GM12878 (cell line): Measurements from ENCODE around the gene ABCC1. TPM values are rescaled to one million over a fixed set of nuclear protein-coding genes. Genes with fewer than 3 reads are reported as not detected.

Source experiments
- ATAC-seq: fragments of 200-7000 bp; cut with Tn5 transposase; 3 replicates; pipeline ENCODE4 v1.9.1; 2020; ENCODE audit warnings: mild to moderate bottlenecking, moderate library complexity
- BruUV-seq: library from RNA; stranded (reverse); fragments of 400-500 nt; replicated peaks from 2 replicates; lab custom pipeline; 2021; lab: Mats Ljungman, UMichigan
- CTCF ChIA-PET: fragments of 300-600 bp; sonication (Branson Sonifier 250); formaldehyde crosslinking; extraction: SDS; loops from one replicate; lab custom pipeline; 2021; ENCODE audit warnings: inconsistent platforms; lab: Yijun Ruan, JAX
- POLR2A ChIA-PET: fragments of 350-600 bp; formaldehyde crosslinking; extraction: SDS; loops from one replicate; lab custom pipeline; 2021; ENCODE audit warnings: inconsistent platforms; lab: Charles Lee
- RAD21 ChIA-PET: fragments of 300-600 bp; sonication (Branson Sonifier 250); formaldehyde crosslinking; loops from one replicate; lab custom pipeline; 2023; ENCODE audit warnings: antibody characterized with exemption; ENCODE audit not compliant: unreplicated experiment; lab: Charles Lee
- SMC1A ChIA-PET: fragments of 300-600 bp; sonication (Branson Sonifier 250); formaldehyde crosslinking; loops from one replicate; lab custom pipeline; 2023; ENCODE audit not compliant: unreplicated experiment, uncharacterized antibody; lab: Charles Lee
- DNase-seq: peaks from one replicate; pipeline ENCODE4 v3.0.0-alpha.2; 2011; ENCODE audit warnings: low read depth, low spot score
- FAIRE-seq: peaks from 3 replicates; lab custom pipeline; 2011; peaks lifted over from hg19 to GRCh38; lab: Jason Lieb, UNC
- H2AFZ ChIP-seq: 2 replicates; pipeline ENCODE4 v1.6.0; 2011; ENCODE audit warnings: low read depth, low read length, control low read depth; ENCODE audit not compliant: control insufficient read depth
- H3K27ac ChIP-seq: 2 replicates; pipeline ENCODE4 v1.5.1; 2011; ENCODE audit warnings: control low read depth; ENCODE audit not compliant: control insufficient read depth, insufficient read depth
- H3K27me3 ChIP-seq, 2 experiments: replicated peaks in 1 of 2; 2 replicates each; pipeline versions ENCODE4 v1.6.0 to v1.6.1; 2011; ENCODE audit warnings: low read length in 1 of 2; ENCODE audit not compliant: control insufficient read depth in 2 of 2, insufficient read depth in 2 of 2
- H3K36me3 ChIP-seq, 2 experiments: 2 replicates each; pipeline ENCODE4 v1.5.1; 2011; ENCODE audit warnings: low read length in 1 of 2; ENCODE audit not compliant: control insufficient read depth in 2 of 2, insufficient read depth in 2 of 2
- H3K4me1 ChIP-seq: 2 replicates; pipeline ENCODE4 v1.6.1; 2011; ENCODE audit warnings: mild to moderate bottlenecking, low read length, moderate library complexity, mixed read lengths; ENCODE audit not compliant: control insufficient read depth, insufficient read depth
- H3K4me2 ChIP-seq: 2 replicates; pipeline ENCODE4 v1.6.0; 2011; ENCODE audit warnings: control low read depth; ENCODE audit not compliant: control insufficient read depth, insufficient read depth
- H3K4me3 ChIP-seq: fragments of 200-600 bp; sonication (generic); 2 replicates; pipeline ENCODE4 v1.5.1; 2016
- H3K79me2 ChIP-seq: 2 replicates; pipeline ENCODE4 v1.6.0; 2011; ENCODE audit warnings: low read length; ENCODE audit not compliant: control insufficient read depth, insufficient read depth
- H3K9ac ChIP-seq: 2 replicates; pipeline ENCODE4 v1.8.0; 2011; ENCODE audit warnings: low read length, control low read depth, mixed read lengths; ENCODE audit not compliant: control insufficient read depth, insufficient read depth
- H3K9me3 ChIP-seq: replicated peaks from 3 replicates; pipeline ENCODE4 v1.5.1; 2011; ENCODE audit warnings: mild to moderate bottlenecking, low read length; ENCODE audit not compliant: control insufficient read depth, insufficient read depth
- H4K20me1 ChIP-seq: 2 replicates; pipeline ENCODE4 v1.6.0; 2011; ENCODE audit not compliant: control insufficient read depth, insufficient read depth
- ATF7 ChIP-seq: fragments of 450-650 bp; IDR thresholded peaks from 2 replicates; pipeline ENCODE4 v1.6.1; 2016; ENCODE audit warnings: low read depth, mild to moderate bottlenecking
- BACH1 ChIP-seq: fragments of 450-650 bp; IDR thresholded peaks from 2 replicates; pipeline ENCODE4 v1.6.1; 2017; ENCODE audit warnings: mild to moderate bottlenecking, borderline replicate concordance
- GABPA ChIP-seq: IDR thresholded peaks from 2 replicates; pipeline ENCODE4 v1.6.1; 2014; ENCODE audit warnings: antibody characterized with exemption, low read depth, mild to moderate bottlenecking, inconsistent platforms
- HCFC1 ChIP-seq: fragments of 150-350 bp; IDR thresholded peaks from 2 replicates; pipeline ENCODE4 v1.6.1; 2014; ENCODE audit warnings: low read length
- JUNB ChIP-seq: IDR thresholded peaks from 2 replicates; pipeline ENCODE4 v1.6.1; 2016; ENCODE audit warnings: antibody characterized with exemption, mild to moderate bottlenecking
- LARP7 ChIP-seq: fragments of 450-650 bp; IDR thresholded peaks from 2 replicates; pipeline ENCODE4 v1.6.1; 2017; ENCODE audit warnings: mild to moderate bottlenecking
- NBN ChIP-seq: fragments of 450-650 bp; IDR thresholded peaks from 2 replicates; pipeline ENCODE4 v1.6.1; 2016
- NFYA ChIP-seq: IDR thresholded peaks from 2 replicates; pipeline ENCODE4 v1.6.1; 2011; ENCODE audit warnings: low read depth, mild to moderate bottlenecking, low read length, improper control_type of control experiment, borderline replicate concordance
- NR2F1 ChIP-seq: fragments of 450-650 bp; conservative IDR thresholded peaks from 2 replicates; pipeline ENCODE4 v1.6.1; 2017; ENCODE audit warnings: mild to moderate bottlenecking
- RCOR1 ChIP-seq: conservative IDR thresholded peaks from 2 replicates; pipeline ENCODE4 v1.6.1; 2012; ENCODE audit warnings: low read depth, low read length, improper control_type of control experiment
- RELA ChIP-seq: fragments of 450-650 bp; IDR thresholded peaks from 2 replicates; pipeline ENCODE4 v1.8.0; 2014; ENCODE audit warnings: borderline replicate concordance; ENCODE audit not compliant: partially characterized antibody
- ZBED1 ChIP-seq: IDR thresholded peaks from 2 replicates; pipeline ENCODE4 v1.6.1; 2016; ENCODE audit warnings: borderline replicate concordance
- WGBS: methylation state at CpG from one replicate; pipeline ENCODE4 v1.1.6; 2016; ENCODE audit warnings: low lambda C conversion rate; ENCODE audit not compliant: insufficient replicate concordance, insufficient coverage; ENCODE audit errors: missing lambda C conversion rate; 5-methylcytosine and 5-hydroxymethylcytosine counted together
- in situ Hi-C: fragments of 300-500 bp; cut with MboI; formaldehyde crosslinking; loops from 9 replicates; pipeline ENCODE4 v1.14.3; 2018; ENCODE audit warnings: mixed read lengths
- intact Hi-C: fragments of 100-400 bp; cut with micrococcal nuclease; formaldehyde crosslinking; loops from one replicate; pipeline ENCODE4 v1.14.2; 2022; ENCODE audit not compliant: unreplicated experiment
- polyA plus RNA-seq, 11 experiments: library from polyadenylated mRNA; depleted of rRNA in 4 of 11; unstranded in 6 of 11; stranded (reverse) in 5 of 11; fragments of >200 nt; fragmentation: Nextera tagmentation in 4 of 11; fragmentation: Illumina TruSeq in 1 of 11; extraction: Ambion mirVana in 4 of 11; extraction: Trizol in 1 of 11; gene quantifications; 1 replicate in 1 of 11; 2 replicates in 10 of 11; pipeline versions ENCODE4 v1.2.1 to v1.2.3, GENCODE V29; 2011 to 2016; ENCODE audit warnings: inconsistent platforms in 2 of 11, missing spikeins in 2 of 11, low read depth in 1 of 11
- total RNA-seq, 4 experiments: library from RNA; depleted of rRNA in 3 of 4; stranded (reverse); fragments of >200 nt in 3 of 4; fragmentation: Illumina TruSeq in 1 of 4; extraction: Trizol in 1 of 4; gene quantifications; 2 replicates each; pipeline versions ENCODE4 v1.2.1 to v1.2.3, GENCODE V29; 2013 to 2021
- TF ChIP-seq, protein P1 (sequence below): fragments of 450-650 bp; IDR thresholded peaks from 2 replicates; pipeline ENCODE4 v1.6.1; 2017; ENCODE audit warnings: mild to moderate bottlenecking, moderate library complexity
- TF ChIP-seq, protein P2 (sequence below): fragments of 150-350 bp; IDR thresholded peaks from 2 replicates; pipeline ENCODE4 v1.6.1; 2014; ENCODE audit warnings: mild to moderate bottlenecking, low read depth, low read length
- TF ChIP-seq, protein P3 (sequence below): fragments of 450-650 bp; formaldehyde crosslinking; IDR thresholded peaks from 2 replicates; pipeline ENCODE4 v1.4.0; 2020; ENCODE audit warnings: mild to moderate bottlenecking, moderate library complexity

Gene ABCC1
- total and polyA plus RNA-seq, 10 of the 15 experiments (the other 5 are each of a cell fraction or from before 2014, with no cell fraction given) = 3.2 to 44.6 (median 14.5) TPM

DNA sequence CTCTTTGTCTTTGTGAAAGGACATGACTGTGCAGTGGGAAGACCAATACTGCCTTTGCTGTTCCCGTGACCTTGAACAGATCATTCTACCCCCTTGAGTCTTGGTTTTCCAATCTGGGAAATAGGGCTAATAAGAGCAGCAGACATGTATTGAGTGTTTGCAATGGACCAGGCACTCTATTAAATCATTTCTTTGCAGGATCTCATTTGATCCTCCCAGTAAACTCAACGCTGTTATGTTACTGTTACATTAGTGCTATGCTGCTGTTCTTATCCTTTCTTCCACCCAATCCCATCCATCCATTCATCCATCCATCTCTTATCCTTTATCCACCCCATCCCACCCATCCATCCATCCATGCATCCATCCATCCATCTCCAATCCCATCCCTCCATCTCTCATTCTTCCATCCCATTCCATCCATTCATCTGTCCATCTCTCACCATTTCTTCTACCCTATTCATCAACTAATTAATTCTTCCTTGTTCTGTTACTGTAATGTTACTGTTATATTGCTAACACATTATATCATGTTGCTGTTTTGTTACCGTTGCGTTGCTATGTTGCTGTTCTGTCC, 208.8 kb downstream of the ABCC1 start:
- 85% methylated on average over 4 of the region's 4 CpGs for WGBS
- Histone ChIP-seq H3K36me3 (no peaks in the 10 kb centered on the region), H3K4me3 (no peak overlapping the region), H4K20me1 (no peaks in the 10 kb centered on the region), H3K27me3 (no peaks in the 10 kb centered on the region), H3K9ac (no peak overlapping the region), H3K4me1 (no peaks in the 10 kb centered on the region), H3K27ac (no peak overlapping the region), H3K79me2 (no peaks in the 10 kb centered on the region), H2AFZ (no peak overlapping the region), H3K9me3 (peaks cover 7% of the 10 kb centered on the region; the same call in 2 of the 3 replicates), H3K4me2 (no peak overlapping the region)
- ChIA-PET POLR2A (no interaction called here), CTCF (no interaction called here), RAD21 (no interaction called here), SMC1A (no interaction called here)
- in situ Hi-C loops (no loop called here), intact Hi-C loops (no loop called here)
- no peak for ATAC-seq
- no peak for DNase-seq
- FAIRE-seq = peak; percentile 7
- BruUV-seq = no TSS peak
- TF ChIP-seq JUNB (no peak), NBN (no peak), NFYA (no peak), HCFC1 (no peak), GABPA (no peak), RELA (no peak), ATF7 (no peak), RCOR1 (no peak), LARP7 (no peak), BACH1 (no peak), NR2F1 (no peak), ZBED1 (no peak)
- TF ChIP-seq, protein P1, sequence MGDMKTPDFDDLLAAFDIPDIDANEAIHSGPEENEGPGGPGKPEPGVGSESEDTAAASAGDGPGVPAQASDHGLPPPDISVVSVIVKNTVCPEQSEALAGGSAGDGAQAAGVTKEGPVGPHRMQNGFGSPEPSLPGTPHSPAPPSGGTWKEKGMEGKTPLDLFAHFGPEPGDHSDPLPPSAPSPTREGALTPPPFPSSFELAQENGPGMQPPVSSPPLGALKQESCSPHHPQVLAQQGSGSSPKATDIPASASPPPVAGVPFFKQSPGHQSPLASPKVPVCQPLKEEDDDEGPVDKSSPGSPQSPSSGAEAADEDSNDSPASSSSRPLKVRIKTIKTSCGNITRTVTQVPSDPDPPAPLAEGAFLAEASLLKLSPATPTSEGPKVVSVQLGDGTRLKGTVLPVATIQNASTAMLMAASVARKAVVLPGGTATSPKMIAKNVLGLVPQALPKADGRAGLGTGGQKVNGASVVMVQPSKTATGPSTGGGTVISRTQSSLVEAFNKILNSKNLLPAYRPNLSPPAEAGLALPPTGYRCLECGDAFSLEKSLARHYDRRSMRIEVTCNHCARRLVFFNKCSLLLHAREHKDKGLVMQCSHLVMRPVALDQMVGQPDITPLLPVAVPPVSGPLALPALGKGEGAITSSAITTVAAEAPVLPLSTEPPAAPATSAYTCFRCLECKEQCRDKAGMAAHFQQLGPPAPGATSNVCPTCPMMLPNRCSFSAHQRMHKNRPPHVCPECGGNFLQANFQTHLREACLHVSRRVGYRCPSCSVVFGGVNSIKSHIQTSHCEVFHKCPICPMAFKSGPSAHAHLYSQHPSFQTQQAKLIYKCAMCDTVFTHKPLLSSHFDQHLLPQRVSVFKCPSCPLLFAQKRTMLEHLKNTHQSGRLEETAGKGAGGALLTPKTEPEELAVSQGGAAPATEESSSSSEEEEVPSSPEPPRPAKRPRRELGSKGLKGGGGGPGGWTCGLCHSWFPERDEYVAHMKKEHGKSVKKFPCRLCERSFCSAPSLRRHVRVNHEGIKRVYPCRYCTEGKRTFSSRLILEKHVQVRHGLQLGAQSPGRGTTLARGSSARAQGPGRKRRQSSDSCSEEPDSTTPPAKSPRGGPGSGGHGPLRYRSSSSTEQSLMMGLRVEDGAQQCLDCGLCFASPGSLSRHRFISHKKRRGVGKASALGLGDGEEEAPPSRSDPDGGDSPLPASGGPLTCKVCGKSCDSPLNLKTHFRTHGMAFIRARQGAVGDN = no peak
- TF ChIP-seq, protein P2, sequence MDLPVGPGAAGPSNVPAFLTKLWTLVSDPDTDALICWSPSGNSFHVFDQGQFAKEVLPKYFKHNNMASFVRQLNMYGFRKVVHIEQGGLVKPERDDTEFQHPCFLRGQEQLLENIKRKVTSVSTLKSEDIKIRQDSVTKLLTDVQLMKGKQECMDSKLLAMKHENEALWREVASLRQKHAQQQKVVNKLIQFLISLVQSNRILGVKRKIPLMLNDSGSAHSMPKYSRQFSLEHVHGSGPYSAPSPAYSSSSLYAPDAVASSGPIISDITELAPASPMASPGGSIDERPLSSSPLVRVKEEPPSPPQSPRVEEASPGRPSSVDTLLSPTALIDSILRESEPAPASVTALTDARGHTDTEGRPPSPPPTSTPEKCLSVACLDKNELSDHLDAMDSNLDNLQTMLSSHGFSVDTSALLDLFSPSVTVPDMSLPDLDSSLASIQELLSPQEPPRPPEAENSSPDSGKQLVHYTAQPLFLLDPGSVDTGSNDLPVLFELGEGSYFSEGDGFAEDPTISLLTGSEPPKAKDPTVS = no peak
- TF ChIP-seq, protein P3, sequence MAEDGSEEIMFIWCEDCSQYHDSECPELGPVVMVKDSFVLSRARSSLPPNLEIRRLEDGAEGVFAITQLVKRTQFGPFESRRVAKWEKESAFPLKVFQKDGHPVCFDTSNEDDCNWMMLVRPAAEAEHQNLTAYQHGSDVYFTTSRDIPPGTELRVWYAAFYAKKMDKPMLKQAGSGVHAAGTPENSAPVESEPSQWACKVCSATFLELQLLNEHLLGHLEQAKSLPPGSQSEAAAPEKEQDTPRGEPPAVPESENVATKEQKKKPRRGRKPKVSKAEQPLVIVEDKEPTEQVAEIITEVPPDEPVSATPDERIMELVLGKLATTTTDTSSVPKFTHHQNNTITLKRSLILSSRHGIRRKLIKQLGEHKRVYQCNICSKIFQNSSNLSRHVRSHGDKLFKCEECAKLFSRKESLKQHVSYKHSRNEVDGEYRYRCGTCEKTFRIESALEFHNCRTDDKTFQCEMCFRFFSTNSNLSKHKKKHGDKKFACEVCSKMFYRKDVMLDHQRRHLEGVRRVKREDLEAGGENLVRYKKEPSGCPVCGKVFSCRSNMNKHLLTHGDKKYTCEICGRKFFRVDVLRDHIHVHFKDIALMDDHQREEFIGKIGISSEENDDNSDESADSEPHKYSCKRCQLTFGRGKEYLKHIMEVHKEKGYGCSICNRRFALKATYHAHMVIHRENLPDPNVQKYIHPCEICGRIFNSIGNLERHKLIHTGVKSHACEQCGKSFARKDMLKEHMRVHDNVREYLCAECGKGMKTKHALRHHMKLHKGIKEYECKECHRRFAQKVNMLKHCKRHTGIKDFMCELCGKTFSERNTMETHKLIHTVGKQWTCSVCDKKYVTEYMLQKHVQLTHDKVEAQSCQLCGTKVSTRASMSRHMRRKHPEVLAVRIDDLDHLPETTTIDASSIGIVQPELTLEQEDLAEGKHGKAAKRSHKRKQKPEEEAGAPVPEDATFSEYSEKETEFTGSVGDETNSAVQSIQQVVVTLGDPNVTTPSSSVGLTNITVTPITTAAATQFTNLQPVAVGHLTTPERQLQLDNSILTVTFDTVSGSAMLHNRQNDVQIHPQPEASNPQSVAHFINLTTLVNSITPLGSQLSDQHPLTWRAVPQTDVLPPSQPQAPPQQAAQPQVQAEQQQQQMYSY = no peak
